NT2/D1 (cell line): Measurements from ENCODE around the gene DGCR8.

Source experiments
- SUZ12 ChIP-seq: IDR thresholded peaks from 2 replicates; pipeline ENCODE4 v1.6.1; 2011; ENCODE audit not compliant: insufficient read length, insufficient read depth; ENCODE audit errors: extremely low read depth
- YY1 ChIP-seq: IDR thresholded peaks from 2 replicates; pipeline ENCODE4 v1.6.1; 2011; ENCODE audit not compliant: insufficient read length, insufficient read depth
- ZNF274 ChIP-seq: IDR thresholded peaks from 2 replicates; pipeline ENCODE4 v1.6.1; 2011; ENCODE audit warnings: mild to moderate bottlenecking, low read depth, low read length

GRCh38 chr22:20159076-20159475 lies 79.0 kb downstream of the DGCR8 start:
- TF ChIP-seq YY1 (no peak), ZNF274 (no peak), SUZ12 (no peak)
